ENCODE data around the gene DARS1.

DNA sequence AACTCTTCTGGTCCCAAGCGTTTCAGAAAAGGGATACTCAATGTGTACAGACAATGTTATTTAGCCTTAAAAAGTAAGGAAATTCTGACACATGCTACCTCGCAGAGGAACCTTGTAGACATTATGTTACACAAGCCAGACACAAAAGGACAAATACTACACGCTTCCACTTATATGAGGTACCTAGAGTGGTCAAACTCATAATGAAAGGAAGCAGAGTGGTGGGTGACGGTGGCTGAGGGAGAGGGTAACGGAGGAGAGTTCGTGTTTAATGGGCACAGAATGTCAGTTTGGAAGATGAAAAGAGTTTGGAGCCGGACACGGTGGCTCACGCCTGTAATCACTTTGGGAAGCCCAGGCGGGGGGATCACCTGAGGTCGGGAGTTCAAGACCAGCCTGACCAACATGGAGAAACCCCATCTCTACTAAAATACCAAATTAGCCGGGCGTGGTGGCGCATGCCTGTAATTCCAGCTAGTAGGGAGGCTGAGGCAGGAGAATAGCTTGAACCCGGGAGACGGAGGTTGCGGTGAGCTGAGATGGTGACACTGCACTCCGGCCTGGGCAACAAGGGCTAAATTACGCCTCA, 110.6 kb downstream of the DARS1 start:
- TF ChIP-seq EP300 (IDR thresholded peaks at IDR 0.05) (no peak), POLR2AphosphoS5 (IDR thresholded peaks at IDR 0.05) (no peak), POLR2A (IDR thresholded peaks at IDR 0.05) (no peak)
- TF ChIP-seq, protein P1, sequence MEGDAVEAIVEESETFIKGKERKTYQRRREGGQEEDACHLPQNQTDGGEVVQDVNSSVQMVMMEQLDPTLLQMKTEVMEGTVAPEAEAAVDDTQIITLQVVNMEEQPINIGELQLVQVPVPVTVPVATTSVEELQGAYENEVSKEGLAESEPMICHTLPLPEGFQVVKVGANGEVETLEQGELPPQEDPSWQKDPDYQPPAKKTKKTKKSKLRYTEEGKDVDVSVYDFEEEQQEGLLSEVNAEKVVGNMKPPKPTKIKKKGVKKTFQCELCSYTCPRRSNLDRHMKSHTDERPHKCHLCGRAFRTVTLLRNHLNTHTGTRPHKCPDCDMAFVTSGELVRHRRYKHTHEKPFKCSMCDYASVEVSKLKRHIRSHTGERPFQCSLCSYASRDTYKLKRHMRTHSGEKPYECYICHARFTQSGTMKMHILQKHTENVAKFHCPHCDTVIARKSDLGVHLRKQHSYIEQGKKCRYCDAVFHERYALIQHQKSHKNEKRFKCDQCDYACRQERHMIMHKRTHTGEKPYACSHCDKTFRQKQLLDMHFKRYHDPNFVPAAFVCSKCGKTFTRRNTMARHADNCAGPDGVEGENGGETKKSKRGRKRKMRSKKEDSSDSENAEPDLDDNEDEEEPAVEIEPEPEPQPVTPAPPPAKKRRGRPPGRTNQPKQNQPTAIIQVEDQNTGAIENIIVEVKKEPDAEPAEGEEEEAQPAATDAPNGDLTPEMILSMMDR (IDR thresholded peaks at IDR 0.05): no peak
